Stimulated activated naive CD8-positive, alpha-beta T cell treated with anti-CD3 and anti-CD28 coated beads, Interleukin-15, Interleukin-2, amounts not matched to agents 100 U/mL and 50 U/mL, for 24 hours (primary cell): ENCODE data around the gene CCN6.

Experiments
- ATAC-seq: fragments of 150-1000 bp; cut with Tn5 transposase; one replicate; pipeline ENCODE4 v1.10.0; 2021
- DNase-seq: peaks from one replicate; pipeline ENCODE4 v3.0.0; 2021

CCN6 gene

GRCh38 chr6:112117554-112117953 lies 63.6 kb downstream of the CCN6 start:
- ATAC-seq (peak; percentile 95), DNase-seq (peak; percentile 13)

- ATAC-seq, result no peak
- no peak for DNase-seq
These were observed 64.1 kb downstream of the CCN6 start for GRCh38 chr6:112118034-112118433.
